ENCODE measurements around the gene PABPN1L. TPM values are rescaled to one million over a fixed set of nuclear protein-coding genes. Genes with fewer than 3 reads are reported as not detected.

PABPN1L gene
- total RNA-seq, 1 donor from 2014 or later, result not detected

GRCh38 chr16:88907768-88908167, 41.3 kb upstream of the PABPN1L start:
- Mint-ChIP-seq H3K27me3 (ENCODE audit: low read depth) (no peaks in the 10 kb centered on the region), H3K4me1 (ENCODE audit: low read depth) (no peaks in the 10 kb centered on the region), H3K36me3 (ENCODE audit: low read depth) (no peaks in the 10 kb centered on the region), H3K27ac (no peak overlapping the region), H3K4me3 (ENCODE audit: low read depth) (no peak overlapping the region), H3K9me3 (no peaks in the 10 kb centered on the region)
- intact Hi-C loops (cut with micrococcal nuclease), result no loop called here
- DNase-seq (ENCODE audit: low spot score), result no peak

GRCh38 chr16:88906535-88907105, 40.2 kb upstream of the PABPN1L start:
- Mint-ChIP-seq H3K4me3 (ENCODE audit: low read depth) (no peak overlapping the region), H3K27ac (no peak overlapping the region), H3K36me3 (ENCODE audit: low read depth) (no peaks in the 10 kb centered on the region), H3K4me1 (ENCODE audit: low read depth) (no peaks in the 10 kb centered on the region), H3K27me3 (ENCODE audit: low read depth) (no peaks in the 10 kb centered on the region), H3K9me3 (no peaks in the 10 kb centered on the region)
- DNase-seq (ENCODE audit: low spot score), result no peak
- intact Hi-C loops (cut with micrococcal nuclease), result no loop called here

GRCh38 chr16:88906020-88906419, 39.6 kb upstream of the PABPN1L start:
- Mint-ChIP-seq H3K4me1 (ENCODE audit: low read depth) (no peaks in the 10 kb centered on the region), H3K36me3 (ENCODE audit: low read depth) (no peaks in the 10 kb centered on the region), H3K27ac (no peak overlapping the region), H3K9me3 (no peaks in the 10 kb centered on the region), H3K27me3 (ENCODE audit: low read depth) (no peaks in the 10 kb centered on the region), H3K4me3 (ENCODE audit: low read depth) (no peak overlapping the region)
- DNase-seq (ENCODE audit: low spot score), result no peak
- intact Hi-C loops (cut with micrococcal nuclease), result no loop called here

GRCh38 chr16:88905563-88905962, 39.1 kb upstream of the PABPN1L start:
- Mint-ChIP-seq H3K4me3 (ENCODE audit: low read depth) (no peak overlapping the region), H3K27me3 (ENCODE audit: low read depth) (no peaks in the 10 kb centered on the region), H3K36me3 (ENCODE audit: low read depth) (no peaks in the 10 kb centered on the region), H3K4me1 (ENCODE audit: low read depth) (no peaks in the 10 kb centered on the region), H3K9me3 (no peaks in the 10 kb centered on the region), H3K27ac (no peak overlapping the region)
- intact Hi-C loops (cut with micrococcal nuclease), result no loop called here
- no peak for DNase-seq (ENCODE audit: low spot score)

GRCh38 chr16:88904676-88905365, 38.4 kb upstream of the PABPN1L start:
- intact Hi-C loops (cut with micrococcal nuclease), result no loop called here
- DNase-seq (ENCODE audit: low spot score), result no peak
- no peaks in the 10 kb centered on the region for H3K4me1 Mint-ChIP-seq (ENCODE audit: low read depth)
- H3K36me3 Mint-ChIP-seq (ENCODE audit: low read depth), result no peaks in the 10 kb centered on the region
- H3K27me3 Mint-ChIP-seq (ENCODE audit: low read depth), result no peaks in the 10 kb centered on the region
- no peak overlapping the region for H3K27ac Mint-ChIP-seq
- H3K4me3 Mint-ChIP-seq (ENCODE audit: low read depth), result no peak overlapping the region
- H3K9me3 Mint-ChIP-seq, result no peaks in the 10 kb centered on the region

- no peaks in the 10 kb centered on the region for H3K9me3 Mint-ChIP-seq
- no peaks in the 10 kb centered on the region for H3K36me3 Mint-ChIP-seq (ENCODE audit: low read depth)
Observed at GRCh38 chr16:88903267-88903666, 36.8 kb upstream of the PABPN1L start.

GRCh38 chr16:88902744-88903143, 36.3 kb upstream of the PABPN1L start:
- no peaks in the 10 kb centered on the region for H3K27me3 Mint-ChIP-seq (ENCODE audit: low read depth)
- no peak overlapping the region for H3K27ac Mint-ChIP-seq
- no peaks in the 10 kb centered on the region for H3K4me1 Mint-ChIP-seq (ENCODE audit: low read depth)
- intact Hi-C loops (cut with micrococcal nuclease), result no loop called here
- DNase-seq (ENCODE audit: low spot score), result no peak
- H3K4me3 Mint-ChIP-seq (ENCODE audit: low read depth), result no peak overlapping the region
- H3K36me3 Mint-ChIP-seq (ENCODE audit: low read depth), result no peaks in the 10 kb centered on the region
- no peaks in the 10 kb centered on the region for H3K9me3 Mint-ChIP-seq

More at GRCh38 chr16:88903267-88903666, 36.8 kb upstream of the PABPN1L start:
- H3K4me1 Mint-ChIP-seq (ENCODE audit: low read depth), result no peaks in the 10 kb centered on the region
- H3K4me3 Mint-ChIP-seq (ENCODE audit: low read depth), result no peak overlapping the region
- no peak for DNase-seq (ENCODE audit: low spot score)
- H3K27me3 Mint-ChIP-seq (ENCODE audit: low read depth), result no peaks in the 10 kb centered on the region
- H3K27ac Mint-ChIP-seq, result no peak overlapping the region
- intact Hi-C loops (cut with micrococcal nuclease), result no loop called here

GRCh38 chr16:88901718-88902337, 35.4 kb upstream of the PABPN1L start:
- Mint-ChIP-seq H3K4me3 (ENCODE audit: low read depth) (no peak overlapping the region), H3K4me1 (ENCODE audit: low read depth) (no peaks in the 10 kb centered on the region), H3K27me3 (ENCODE audit: low read depth) (no peaks in the 10 kb centered on the region), H3K9me3 (no peaks in the 10 kb centered on the region), H3K27ac (no peak overlapping the region), H3K36me3 (ENCODE audit: low read depth) (no peaks in the 10 kb centered on the region)
- intact Hi-C loops (cut with micrococcal nuclease), result no loop called here
- DNase-seq (ENCODE audit: low spot score), result no peak

GRCh38 chr16:88900662-88901052, 34.2 kb upstream of the PABPN1L start:
- Mint-ChIP-seq H3K4me1 (ENCODE audit: low read depth) (no peaks in the 10 kb centered on the region), H3K4me3 (ENCODE audit: low read depth) (no peak overlapping the region)

GRCh38 chr16:88899901-88900661, 33.6 kb upstream of the PABPN1L start:
- intact Hi-C loops (cut with micrococcal nuclease), result no loop called here
- Mint-ChIP-seq H3K27ac (no peak overlapping the region), H3K27me3 (ENCODE audit: low read depth) (no peaks in the 10 kb centered on the region)

More at GRCh38 chr16:88900662-88901052, 34.2 kb upstream of the PABPN1L start:
- intact Hi-C loops (cut with micrococcal nuclease), result no loop called here
- no peak overlapping the region for H3K27ac Mint-ChIP-seq
- DNase-seq (ENCODE audit: low spot score), result no peak
- no peaks in the 10 kb centered on the region for H3K9me3 Mint-ChIP-seq
- H3K36me3 Mint-ChIP-seq (ENCODE audit: low read depth), result no peaks in the 10 kb centered on the region
- H3K27me3 Mint-ChIP-seq (ENCODE audit: low read depth), result no peaks in the 10 kb centered on the region

GRCh38 chr16:88897696-88898425, 31.4 kb upstream of the PABPN1L start:
- Mint-ChIP-seq H3K4me1 (ENCODE audit: low read depth) (no peaks in the 10 kb centered on the region), H3K4me3 (ENCODE audit: low read depth) (no peak overlapping the region), H3K9me3 (no peaks in the 10 kb centered on the region), H3K27me3 (ENCODE audit: low read depth) (no peaks in the 10 kb centered on the region), H3K36me3 (ENCODE audit: low read depth) (no peaks in the 10 kb centered on the region), H3K27ac (no peak overlapping the region)
- DNase-seq (ENCODE audit: low spot score), result no peak
- intact Hi-C loops (cut with micrococcal nuclease), result no loop called here

More at GRCh38 chr16:88899901-88900661, 33.6 kb upstream of the PABPN1L start:
- H3K4me1 Mint-ChIP-seq (ENCODE audit: low read depth), result no peaks in the 10 kb centered on the region
- no peaks in the 10 kb centered on the region for H3K9me3 Mint-ChIP-seq
- DNase-seq (ENCODE audit: low spot score), result no peak
- no peaks in the 10 kb centered on the region for H3K36me3 Mint-ChIP-seq (ENCODE audit: low read depth)
- no peak overlapping the region for H3K4me3 Mint-ChIP-seq (ENCODE audit: low read depth)

- Mint-ChIP-seq H3K27me3 (ENCODE audit: low read depth) (no peaks in the 10 kb centered on the region), H3K4me1 (ENCODE audit: low read depth) (no peaks in the 10 kb centered on the region), H3K36me3 (ENCODE audit: low read depth) (no peaks in the 10 kb centered on the region), H3K9me3 (no peaks in the 10 kb centered on the region), H3K4me3 (ENCODE audit: low read depth) (no peak overlapping the region), H3K27ac (no peak overlapping the region)
- intact Hi-C loops (cut with micrococcal nuclease), result no loop called here
- no peak for DNase-seq (ENCODE audit: low spot score)
Observed at GRCh38 chr16:88896238-88897070, 30.0 kb upstream of the PABPN1L start.

Data from activated T-helper 2 cell treated with anti-CD3 and anti-CD28 coated beads, Interferon-gamma antibody, Interleukin-2, Interleukin-4, amounts not matched to agents 10 μg/mL and 5 μg/mL and 100 μg/mL, durations not matched to agents 14 hours and 24 hours and 36 hours (primary cell).